Activated CD4-positive, alpha-beta T cell treated with anti-CD3 and anti-CD28 coated beads for 36 hours (primary cell): ENCODE measurements around the gene RABGAP1. TPM values are rescaled to one million over a fixed set of nuclear protein-coding genes. Genes with fewer than 3 reads are reported as not detected.
A peak's percentile ranks its signal among the peaks of the same experiment; 100 is the strongest.

Experiments
- ATAC-seq: fragments of 200-7000 bp; cut with Tn5 transposase; one replicate; pipeline ENCODE4 v1.10.0; 2021; ENCODE audit warnings: mild to moderate bottlenecking, moderate library complexity
- CTCF ChIA-PET: fragments of 350-600 bp; sonication (Branson Sonifier 250); formaldehyde crosslinking; loops from one replicate; lab custom pipeline; 2021; ENCODE audit warnings: antibody characterized with exemption; lab: Charles Lee
- POLR2A ChIA-PET: fragments of 350-600 bp; sonication (Branson Sonifier 250); formaldehyde crosslinking; loops from one replicate; lab custom pipeline; 2021; ENCODE audit warnings: antibody characterized with exemption, inconsistent platforms; lab: Charles Lee
- DNase-seq: peaks from one replicate; pipeline ENCODE4 v3.0.0-alpha.2; 2020
- H3K27ac Mint-ChIP-seq: one replicate; pipeline ENCODE4 v1.8.0; 2021; ENCODE audit warnings: mixed read lengths
- H3K27me3 Mint-ChIP-seq: one replicate; pipeline ENCODE4 v1.8.0; 2021; ENCODE audit warnings: mixed read lengths
- H3K36me3 Mint-ChIP-seq: one replicate; pipeline ENCODE4 v1.8.0; 2021; ENCODE audit warnings: low read depth, mixed read lengths
- H3K4me1 Mint-ChIP-seq: one replicate; pipeline ENCODE4 v1.8.0; 2021; ENCODE audit warnings: mixed read lengths
- H3K4me3 Mint-ChIP-seq: one replicate; pipeline ENCODE4 v1.8.0; 2021; ENCODE audit warnings: mild to moderate bottlenecking, moderate library complexity, mixed read lengths
- H3K9me3 Mint-ChIP-seq: one replicate; pipeline ENCODE4 v1.8.0; 2021; ENCODE audit warnings: low read depth, mixed read lengths
- intact Hi-C, 2 experiments: fragments of 100-400 bp; cut with DNase I in 1 of 2; cut with micrococcal nuclease in 1 of 2; formaldehyde crosslinking; loops; one replicate each; pipeline versions ENCODE4 v1.14.2 to v1.15.1; 2022 to 2024; cut with DNase I, micrococcal nuclease
- total RNA-seq, 2 experiments: library from RNA; stranded (reverse); gene quantifications; one replicate each; pipeline ENCODE4 v1.2.3, GENCODE V29; 2021

RABGAP1 gene
- total RNA-seq, 2 experiments from 2014 or later, result 24.3 to 27.2 TPM

DNA sequence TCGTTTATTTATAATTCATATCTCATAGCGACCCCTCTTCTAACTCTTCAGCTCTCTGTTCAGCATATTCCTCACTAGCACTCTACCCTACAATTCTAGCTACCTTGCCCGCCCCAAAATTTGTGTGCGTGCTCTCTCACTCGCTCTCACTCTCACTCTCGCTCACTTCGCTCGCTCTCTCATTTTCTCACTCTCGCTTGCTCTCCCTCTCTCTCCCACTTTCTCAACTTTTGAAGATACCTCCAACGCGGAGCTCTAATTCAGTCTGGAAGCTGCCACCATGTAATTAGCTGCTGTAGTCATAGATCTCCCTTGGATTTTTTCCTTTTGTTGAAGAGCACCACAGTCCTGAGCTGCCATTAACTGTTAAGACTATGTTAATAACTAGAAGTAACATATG lies 123.1 kb downstream of the RABGAP1 start:
- CTCF ChIA-PET, result interaction anchor here (0.9 to 1.1 kb wide), 2 partner anchors 12 to 16 kb away, joined by 3 to 4 read pairs; no protein-coding TSS in a partner anchor
- DNase-seq, result no peak
- intact Hi-C loops, result no loop called here
- Mint-ChIP-seq H3K4me1 (peaks cover 5% of the 10 kb centered on the region), H3K27ac (no peak overlapping the region), H3K27me3 (no peaks in the 10 kb centered on the region), H3K4me3 (no peak overlapping the region), H3K36me3 (peaks cover 14% of the 10 kb centered on the region), H3K9me3 (no peaks in the 10 kb centered on the region)
- ATAC-seq, result no peak
- POLR2A ChIA-PET, result no interaction called here

DNA sequence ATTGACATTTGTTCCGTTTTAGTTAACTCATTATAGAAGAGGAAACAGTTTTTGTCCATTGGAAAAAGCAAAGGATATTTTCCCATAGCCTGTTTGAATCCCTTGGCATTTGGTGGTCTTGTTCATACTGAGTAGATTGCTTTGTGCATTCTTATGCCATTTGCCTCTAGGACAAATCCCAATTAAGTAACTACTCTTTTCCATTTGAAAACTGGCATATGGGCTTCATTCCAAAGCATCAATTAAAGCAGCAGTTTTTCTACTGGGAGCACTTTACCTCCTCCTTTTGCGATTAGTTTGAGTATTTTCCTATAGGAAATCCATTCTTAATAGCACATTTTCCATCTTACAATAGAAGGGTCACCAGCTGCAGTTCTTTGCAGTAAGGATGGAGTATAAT lies 123.9 kb downstream of the RABGAP1 start:
- peaks cover 8% of the 10 kb centered on the region for H3K4me1 Mint-ChIP-seq
- CTCF ChIA-PET, result no interaction called here
- H3K9me3 Mint-ChIP-seq, result no peaks in the 10 kb centered on the region
- no peaks in the 10 kb centered on the region for H3K27me3 Mint-ChIP-seq
- no peak overlapping the region for H3K27ac Mint-ChIP-seq
- POLR2A ChIA-PET, result no interaction called here
- ATAC-seq, result no peak
- no peak for DNase-seq
- H3K4me3 Mint-ChIP-seq, result no peak overlapping the region
- intact Hi-C loops, result no loop called here
- H3K36me3 Mint-ChIP-seq, result peaks cover 14% of the 10 kb centered on the region

DNA sequence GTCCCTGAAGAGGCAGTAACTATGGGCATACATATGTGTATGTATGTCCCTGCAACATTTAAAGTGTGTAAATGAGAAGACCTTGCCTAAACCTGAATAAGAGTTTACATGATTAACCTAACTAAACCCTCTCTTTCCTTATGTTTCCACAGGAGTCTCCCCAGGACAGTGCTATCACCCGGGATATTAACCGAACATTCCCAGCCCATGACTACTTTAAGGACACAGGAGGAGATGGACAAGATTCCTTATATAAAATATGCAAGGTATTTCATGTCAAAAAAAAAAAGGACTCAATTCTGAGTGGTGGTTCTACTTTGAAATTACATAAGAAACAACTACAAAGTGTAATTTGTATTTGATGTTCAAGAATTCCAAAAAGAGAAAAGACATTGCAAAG lies 124.4 kb downstream of the RABGAP1 start:
- CTCF ChIA-PET, result no interaction called here
- Mint-ChIP-seq H3K36me3 (peaks cover 16% of the 10 kb centered on the region), H3K27ac (no peak overlapping the region), H3K27me3 (no peaks in the 10 kb centered on the region), H3K9me3 (no peaks in the 10 kb centered on the region), H3K4me1 (peaks cover 10% of the 10 kb centered on the region), H3K4me3 (no peak overlapping the region)
- DNase-seq (no peak), ATAC-seq (no peak)
- POLR2A ChIA-PET, result no interaction called here
- intact Hi-C loops, result no loop called here

DNA sequence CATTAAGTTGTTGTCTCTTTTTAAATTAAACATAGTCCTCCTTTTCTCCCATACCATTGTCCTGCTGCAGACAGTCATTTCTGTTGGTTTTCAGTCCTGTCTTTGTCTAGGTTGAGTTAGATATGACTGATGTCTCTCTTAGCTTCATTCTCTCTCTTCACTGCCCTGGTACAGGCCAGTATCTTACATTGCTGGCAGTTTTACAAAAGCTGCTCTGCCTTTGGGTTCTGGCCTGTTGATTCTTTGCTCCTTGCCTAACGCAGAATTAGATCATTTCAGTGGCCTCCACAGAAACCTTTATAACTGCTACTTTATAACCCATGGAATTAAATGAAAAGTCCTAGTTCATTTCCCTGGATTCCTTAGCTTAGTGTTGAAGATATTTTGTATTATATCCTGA lies 126.3 kb downstream of the RABGAP1 start:
- H3K36me3 Mint-ChIP-seq, result peaks cover 20% of the 10 kb centered on the region
- H3K27ac Mint-ChIP-seq, result no peak overlapping the region
- intact Hi-C loops, result no loop called here
- peaks cover 14% of the 10 kb centered on the region for H3K4me1 Mint-ChIP-seq
- ChIA-PET CTCF (interaction anchor here (1.4 kb wide), 1 partner anchor 8 kb away, joined by 3 read pairs; no protein-coding TSS in a partner anchor), POLR2A (no interaction called here)
- ATAC-seq (no peak), DNase-seq (no peak)
- H3K4me3 Mint-ChIP-seq, result no peak overlapping the region
- H3K27me3 Mint-ChIP-seq, result no peaks in the 10 kb centered on the region
- no peaks in the 10 kb centered on the region for H3K9me3 Mint-ChIP-seq

DNA sequence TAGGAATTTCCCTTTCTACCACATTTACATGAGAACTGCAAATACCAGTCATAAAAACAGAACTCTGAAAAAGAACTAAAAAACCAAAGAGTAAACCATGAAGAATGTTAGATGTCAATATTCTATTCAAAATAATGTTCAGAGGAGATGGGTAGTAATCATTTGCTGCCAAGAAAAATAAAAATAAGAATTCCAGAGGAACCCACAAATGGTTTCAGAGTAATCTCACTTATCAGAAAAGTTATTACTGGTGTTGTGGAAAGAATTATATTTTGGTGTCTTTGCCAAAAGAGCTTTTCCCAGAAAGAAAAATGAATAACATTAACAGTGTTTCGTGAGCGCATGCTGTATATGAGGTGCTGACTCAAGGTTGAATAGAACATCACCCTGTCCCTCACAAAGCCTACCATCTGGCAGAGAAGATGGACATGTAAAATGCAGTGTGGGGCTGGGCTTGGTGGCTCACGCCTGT lies 128.2 kb downstream of the RABGAP1 start:
- intact Hi-C loops, result no loop called here

DNA sequence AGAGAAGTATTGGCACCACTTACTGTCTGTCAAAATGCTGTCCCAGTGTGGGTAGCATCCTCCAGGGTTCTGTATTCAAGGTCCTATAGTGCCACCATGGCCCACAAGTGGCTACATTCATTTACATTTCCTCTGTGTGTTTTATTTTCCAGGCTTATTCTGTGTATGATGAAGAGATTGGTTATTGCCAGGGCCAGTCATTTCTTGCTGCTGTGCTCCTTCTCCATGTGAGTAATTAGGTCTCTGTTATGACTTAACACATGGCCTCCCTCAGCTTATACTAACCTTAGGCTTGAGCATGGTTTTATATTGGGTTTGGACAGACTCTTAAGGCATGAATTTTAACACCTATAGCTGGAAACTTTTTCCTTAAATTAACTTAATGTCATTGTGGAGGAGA lies 129.4 kb downstream of the RABGAP1 start:
- H3K9me3 Mint-ChIP-seq, result no peaks in the 10 kb centered on the region
- peak; percentile 24 for DNase-seq
- ChIA-PET POLR2A (no interaction called here), CTCF (interaction anchor here (0.6 to 1.9 kb wide), 2 partner anchors 280 to 516 kb away, joined by 3 to 5 read pairs; no protein-coding TSS in a partner anchor)
- peaks cover 14% of the 10 kb centered on the region for H3K4me1 Mint-ChIP-seq
- peak; percentile 88 for ATAC-seq
- no peak overlapping the region for H3K4me3 Mint-ChIP-seq
- no peaks in the 10 kb centered on the region for H3K27me3 Mint-ChIP-seq
- no peak overlapping the region for H3K27ac Mint-ChIP-seq
- H3K36me3 Mint-ChIP-seq, result peaks cover 18% of the 10 kb centered on the region
- intact Hi-C loops, result no loop called here

More for the DNA sequence above, 128.2 kb downstream of the RABGAP1 start:
- DNase-seq (no peak), ATAC-seq (no peak)
- ChIA-PET POLR2A (interaction anchor here (0.7 kb wide), 1 partner anchor 49 kb away, joined by 4 read pairs; no protein-coding TSS in a partner anchor), CTCF (interaction anchor here (1.0 kb wide), 1 partner anchor 12 kb away, joined by 3 read pairs; no protein-coding TSS in a partner anchor)
- no peak overlapping the region for H3K4me3 Mint-ChIP-seq
- H3K9me3 Mint-ChIP-seq, result no peaks in the 10 kb centered on the region
- H3K36me3 Mint-ChIP-seq, result peaks cover 20% of the 10 kb centered on the region
- H3K27ac Mint-ChIP-seq, result no peak overlapping the region
- H3K27me3 Mint-ChIP-seq, result no peaks in the 10 kb centered on the region
- H3K4me1 Mint-ChIP-seq, result peaks cover 14% of the 10 kb centered on the region

DNA sequence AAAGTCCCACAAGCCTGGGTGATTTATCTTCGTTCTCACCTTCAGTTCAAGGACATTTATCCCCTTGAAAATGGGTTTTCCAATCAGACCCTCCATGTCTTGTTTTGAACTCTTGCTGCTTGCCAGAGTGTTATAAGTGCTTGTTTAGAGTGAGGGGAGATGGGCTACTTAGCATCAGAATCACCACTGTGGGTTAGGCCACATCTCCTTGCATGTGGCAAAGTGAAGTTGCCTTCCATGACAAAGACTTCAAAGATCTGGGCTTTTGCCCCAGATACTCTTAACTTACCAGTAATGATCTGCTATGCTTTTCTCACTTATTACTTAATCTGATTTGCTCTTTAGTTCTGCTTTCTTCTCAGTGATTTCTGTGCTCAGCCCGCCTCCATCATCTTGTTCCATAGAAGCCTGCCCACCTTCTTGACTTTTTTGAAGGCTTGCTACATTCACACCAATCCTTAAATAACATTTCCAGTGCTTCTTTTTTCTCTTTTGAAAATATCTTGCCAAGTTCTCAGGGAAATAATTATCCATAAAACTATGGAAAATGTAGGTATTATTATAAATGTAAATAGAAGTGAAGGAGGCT lies 131.7 kb downstream of the RABGAP1 start:
- CTCF ChIA-PET, result interaction anchor here (0.9 kb wide), 1 partner anchor 23 kb away, joined by 3 read pairs; no protein-coding TSS in a partner anchor
- Mint-ChIP-seq H3K4me3 (no peak overlapping the region), H3K27ac (no peak overlapping the region), H3K36me3 (peaks cover 8% of the 10 kb centered on the region), H3K4me1 (peaks cover 14% of the 10 kb centered on the region), H3K27me3 (no peaks in the 10 kb centered on the region), H3K9me3 (no peaks in the 10 kb centered on the region)
- POLR2A ChIA-PET, result no interaction called here
- intact Hi-C loops, result no loop called here
- no peak for ATAC-seq
- DNase-seq, result no peak

DNA sequence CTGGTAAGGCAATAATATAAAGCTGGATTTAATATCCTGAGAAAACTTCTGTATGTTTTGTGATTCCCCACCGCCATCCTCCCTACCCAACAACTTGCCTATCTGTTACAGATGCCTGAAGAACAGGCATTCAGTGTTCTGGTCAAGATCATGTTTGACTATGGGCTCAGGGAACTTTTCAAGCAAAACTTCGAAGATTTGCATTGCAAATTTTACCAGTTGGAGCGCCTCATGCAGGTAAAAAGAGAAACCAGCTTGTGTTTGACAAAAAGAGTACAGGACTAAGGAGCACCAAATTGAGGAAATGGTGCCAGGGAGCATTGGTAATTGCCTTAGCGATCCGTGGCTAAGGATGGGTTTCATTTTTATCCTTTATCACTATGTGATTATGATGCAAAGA lies 132.6 kb downstream of the RABGAP1 start:
- CTCF ChIA-PET, result interaction anchor here (0.5 to 2.0 kb wide), 3 partner anchors 24 to 277 kb away, joined by 3 to 9 read pairs (median 4); no protein-coding TSS in a partner anchor
- intact Hi-C loops, result no loop called here
- peaks cover 14% of the 10 kb centered on the region for H3K4me1 Mint-ChIP-seq
- POLR2A ChIA-PET, result no interaction called here
- H3K36me3 Mint-ChIP-seq, result peaks cover 6% of the 10 kb centered on the region
- ATAC-seq (no peak), DNase-seq (no peak)
- H3K27me3 Mint-ChIP-seq, result no peaks in the 10 kb centered on the region
- no peaks in the 10 kb centered on the region for H3K9me3 Mint-ChIP-seq
- no peak overlapping the region for H3K27ac Mint-ChIP-seq
- no peak overlapping the region for H3K4me3 Mint-ChIP-seq

DNA sequence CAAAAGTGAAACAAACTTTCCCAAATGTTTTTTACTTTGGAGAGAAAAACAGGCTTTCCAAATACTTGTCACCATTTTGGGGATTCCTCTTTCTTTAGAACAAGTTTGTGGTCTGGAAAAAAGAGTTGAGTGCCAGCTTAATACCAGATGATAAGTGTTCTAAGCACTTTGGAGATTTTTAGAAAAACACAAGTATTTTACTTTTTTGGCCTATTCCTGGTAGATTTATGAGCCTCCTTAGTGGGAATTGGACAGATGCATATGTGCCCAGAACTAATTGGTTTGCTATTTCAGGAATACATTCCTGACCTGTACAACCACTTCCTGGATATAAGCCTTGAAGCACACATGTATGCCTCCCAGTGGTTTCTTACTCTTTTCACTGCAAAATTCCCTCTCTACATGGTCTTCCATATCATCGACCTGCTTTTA lies 133.2 kb downstream of the RABGAP1 start:
- Mint-ChIP-seq H3K9me3 (no peaks in the 10 kb centered on the region), H3K27ac (no peak overlapping the region), H3K36me3 (peaks cover 6% of the 10 kb centered on the region), H3K4me3 (no peak overlapping the region), H3K27me3 (no peaks in the 10 kb centered on the region), H3K4me1 (peaks cover 12% of the 10 kb centered on the region)
- no peak for ATAC-seq
- DNase-seq, result no peak
- CTCF ChIA-PET, result interaction anchor here (2.0 kb wide), 1 partner anchor 276 kb away, joined by 9 read pairs; no protein-coding TSS in a partner anchor
- intact Hi-C loops, result no loop called here
- POLR2A ChIA-PET, result no interaction called here

DNA sequence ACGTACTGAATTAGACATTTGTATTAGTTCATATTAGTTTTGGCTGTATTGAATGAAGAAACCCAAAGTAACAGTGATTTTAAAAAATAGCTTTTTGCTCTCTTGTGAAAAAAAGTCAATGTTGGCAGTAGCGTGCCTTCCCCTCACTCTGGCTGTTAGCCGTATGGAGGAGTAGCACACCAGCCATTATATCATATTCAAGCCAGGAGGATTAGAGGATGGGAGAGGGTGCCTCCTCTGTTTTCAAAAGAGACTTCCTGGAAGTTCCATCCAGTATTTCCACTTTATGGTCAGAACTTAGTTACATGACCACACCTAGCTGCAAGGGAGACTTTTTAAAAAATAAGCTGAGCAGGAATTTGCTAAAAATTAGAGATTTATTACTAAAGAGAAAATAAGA lies 133.8 kb downstream of the RABGAP1 start:
- Mint-ChIP-seq H3K36me3 (peaks cover 8% of the 10 kb centered on the region), H3K9me3 (no peaks in the 10 kb centered on the region), H3K27ac (no peak overlapping the region), H3K4me3 (no peak overlapping the region), H3K27me3 (no peaks in the 10 kb centered on the region), H3K4me1 (peaks cover 9% of the 10 kb centered on the region)
- ChIA-PET CTCF (interaction anchor here (1.3 to 2.0 kb wide), 4 partner anchors 8 to 275 kb away, joined by 3 to 9 read pairs (median 4); no protein-coding TSS in a partner anchor), POLR2A (no interaction called here)
- no peak for ATAC-seq
- no peak for DNase-seq
- intact Hi-C loops, result no loop called here

DNA sequence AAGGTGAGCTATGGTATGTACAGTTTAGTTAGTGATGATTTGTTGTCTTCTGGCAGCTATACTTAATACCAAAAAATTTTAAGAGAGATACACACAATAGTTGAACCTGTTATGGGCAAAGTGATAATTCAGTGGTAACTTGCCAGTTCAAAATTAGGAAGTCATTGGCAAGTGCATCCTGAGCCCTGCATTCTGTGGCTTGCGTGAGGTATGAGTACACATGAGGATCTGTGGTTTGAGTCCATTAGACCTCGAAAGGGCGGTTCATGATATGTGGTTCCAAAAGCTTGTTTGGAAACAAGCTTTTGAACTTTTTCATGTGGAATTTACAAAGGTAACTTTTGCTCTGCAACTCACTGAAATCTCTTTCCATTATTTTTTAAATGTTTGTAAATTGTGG lies 139.6 kb downstream of the RABGAP1 start:
- DNase-seq (no peak), ATAC-seq (no peak)
- peaks cover 3% of the 10 kb centered on the region for H3K4me1 Mint-ChIP-seq
- ChIA-PET POLR2A (no interaction called here), CTCF (interaction anchor here (0.5 to 4.2 kb wide), 6 partner anchors 12 to 279 kb away, joined by 3 to 31 read pairs (median 3); no protein-coding TSS in a partner anchor)
- H3K9me3 Mint-ChIP-seq, result no peaks in the 10 kb centered on the region
- no peaks in the 10 kb centered on the region for H3K27me3 Mint-ChIP-seq
- intact Hi-C loops, result loop anchor here in 1 of 2 experiments (5.0 kb wide), 1 partner anchor 147 kb away; no protein-coding TSS in a partner anchor
- peaks cover 22% of the 10 kb centered on the region for H3K36me3 Mint-ChIP-seq
- no peak overlapping the region for H3K4me3 Mint-ChIP-seq
- no peak overlapping the region for H3K27ac Mint-ChIP-seq
